HL-60 (cell line): Measurements from ENCODE around the gene LRP10.

Source experiments
- GABPA ChIP-seq: IDR thresholded peaks from 2 replicates; pipeline ENCODE4 v1.6.1; 2012; ENCODE audit warnings: low read depth
- POLR2AphosphoS5 ChIP-seq: IDR thresholded peaks from 2 replicates; pipeline ENCODE4 v1.6.1; 2012; ENCODE audit warnings: low read depth
- TF ChIP-seq, protein P1 (sequence below): IDR thresholded peaks from one replicate; pipeline ENCODE4 v1.5.1; 2011; ENCODE audit warnings: low read length, control low read depth, inconsistent platforms; ENCODE audit not compliant: insufficient read depth
- TF ChIP-seq, protein P2 (sequence below): IDR thresholded peaks from 2 replicates; pipeline ENCODE4 v1.6.1; 2012; ENCODE audit warnings: low read depth; ENCODE audit not compliant: insufficient replicate concordance

DNA sequence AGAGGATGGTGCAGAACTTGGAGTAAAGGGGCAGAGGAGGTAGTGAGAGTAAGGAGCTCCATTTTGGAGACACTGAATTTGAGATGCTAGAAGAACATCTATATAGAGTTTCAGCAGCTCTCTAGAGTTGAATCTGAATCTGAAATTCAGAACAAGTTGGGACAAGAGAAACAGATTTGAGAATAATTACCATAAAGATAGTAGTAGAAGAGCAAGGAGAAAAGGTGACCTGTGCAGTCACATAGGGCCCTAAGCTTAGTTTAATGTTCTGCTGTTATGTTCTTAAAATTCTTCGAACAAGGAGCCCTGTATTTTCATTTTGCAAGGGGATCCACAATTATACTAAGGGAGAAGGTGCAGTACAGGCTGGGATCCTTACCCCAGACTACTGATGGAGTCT lies 18.9 kb downstream of the LRP10 start:
- no peak for TF ChIP-seq POLR2AphosphoS5
- TF ChIP-seq, protein P1, sequence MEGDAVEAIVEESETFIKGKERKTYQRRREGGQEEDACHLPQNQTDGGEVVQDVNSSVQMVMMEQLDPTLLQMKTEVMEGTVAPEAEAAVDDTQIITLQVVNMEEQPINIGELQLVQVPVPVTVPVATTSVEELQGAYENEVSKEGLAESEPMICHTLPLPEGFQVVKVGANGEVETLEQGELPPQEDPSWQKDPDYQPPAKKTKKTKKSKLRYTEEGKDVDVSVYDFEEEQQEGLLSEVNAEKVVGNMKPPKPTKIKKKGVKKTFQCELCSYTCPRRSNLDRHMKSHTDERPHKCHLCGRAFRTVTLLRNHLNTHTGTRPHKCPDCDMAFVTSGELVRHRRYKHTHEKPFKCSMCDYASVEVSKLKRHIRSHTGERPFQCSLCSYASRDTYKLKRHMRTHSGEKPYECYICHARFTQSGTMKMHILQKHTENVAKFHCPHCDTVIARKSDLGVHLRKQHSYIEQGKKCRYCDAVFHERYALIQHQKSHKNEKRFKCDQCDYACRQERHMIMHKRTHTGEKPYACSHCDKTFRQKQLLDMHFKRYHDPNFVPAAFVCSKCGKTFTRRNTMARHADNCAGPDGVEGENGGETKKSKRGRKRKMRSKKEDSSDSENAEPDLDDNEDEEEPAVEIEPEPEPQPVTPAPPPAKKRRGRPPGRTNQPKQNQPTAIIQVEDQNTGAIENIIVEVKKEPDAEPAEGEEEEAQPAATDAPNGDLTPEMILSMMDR, result no peak
- no peak for TF ChIP-seq GABPA
- TF ChIP-seq, protein P2, sequence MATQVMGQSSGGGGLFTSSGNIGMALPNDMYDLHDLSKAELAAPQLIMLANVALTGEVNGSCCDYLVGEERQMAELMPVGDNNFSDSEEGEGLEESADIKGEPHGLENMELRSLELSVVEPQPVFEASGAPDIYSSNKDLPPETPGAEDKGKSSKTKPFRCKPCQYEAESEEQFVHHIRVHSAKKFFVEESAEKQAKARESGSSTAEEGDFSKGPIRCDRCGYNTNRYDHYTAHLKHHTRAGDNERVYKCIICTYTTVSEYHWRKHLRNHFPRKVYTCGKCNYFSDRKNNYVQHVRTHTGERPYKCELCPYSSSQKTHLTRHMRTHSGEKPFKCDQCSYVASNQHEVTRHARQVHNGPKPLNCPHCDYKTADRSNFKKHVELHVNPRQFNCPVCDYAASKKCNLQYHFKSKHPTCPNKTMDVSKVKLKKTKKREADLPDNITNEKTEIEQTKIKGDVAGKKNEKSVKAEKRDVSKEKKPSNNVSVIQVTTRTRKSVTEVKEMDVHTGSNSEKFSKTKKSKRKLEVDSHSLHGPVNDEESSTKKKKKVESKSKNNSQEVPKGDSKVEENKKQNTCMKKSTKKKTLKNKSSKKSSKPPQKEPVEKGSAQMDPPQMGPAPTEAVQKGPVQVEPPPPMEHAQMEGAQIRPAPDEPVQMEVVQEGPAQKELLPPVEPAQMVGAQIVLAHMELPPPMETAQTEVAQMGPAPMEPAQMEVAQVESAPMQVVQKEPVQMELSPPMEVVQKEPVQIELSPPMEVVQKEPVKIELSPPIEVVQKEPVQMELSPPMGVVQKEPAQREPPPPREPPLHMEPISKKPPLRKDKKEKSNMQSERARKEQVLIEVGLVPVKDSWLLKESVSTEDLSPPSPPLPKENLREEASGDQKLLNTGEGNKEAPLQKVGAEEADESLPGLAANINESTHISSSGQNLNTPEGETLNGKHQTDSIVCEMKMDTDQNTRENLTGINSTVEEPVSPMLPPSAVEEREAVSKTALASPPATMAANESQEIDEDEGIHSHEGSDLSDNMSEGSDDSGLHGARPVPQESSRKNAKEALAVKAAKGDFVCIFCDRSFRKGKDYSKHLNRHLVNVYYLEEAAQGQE, result no peak
